ENCODE results near the gene CTDNEP1. TPM values are rescaled to one million over a fixed set of nuclear protein-coding genes. Genes with fewer than 3 reads are reported as not detected.
A peak's percentile ranks its signal among the peaks of the same experiment; 100 is the strongest.

Gene CTDNEP1
- total and polyA plus RNA-seq, 2 of the 4 experiments (the other 2 are of a cell fraction): 23.8 to 132 TPM

- ATAC-seq (ENCODE audit: low read depth) (peak; percentile 1; the same call in 1 of the 2 replicates), DNase-seq (no peak)
These were observed 573 bp downstream of the CTDNEP1 start for GRCh38 chr17:7250695-7251627.

More at GRCh38 chr17:7250695-7251627, 573 bp downstream of the CTDNEP1 start:
- Histone ChIP-seq H3K9me1 (ENCODE audit: insufficient read depth, low read length) (peaks cover 10% of the 10 kb centered on the region), H3K4me1 (ENCODE audit: control insufficient read depth, insufficient read depth, low read length) (peaks cover 8% of the 10 kb centered on the region), H3K9me3 (ENCODE audit: control insufficient read depth, insufficient read depth, low read length) (no peaks in the 10 kb centered on the region), H3K18ac (ENCODE audit: low read depth, low read length) (peak overlapping the region; percentile 37; the same call in 1 of the 2 replicates), H2AK5ac (ENCODE audit: low read depth, low read length) (peak overlapping the region; percentile 95), H3K79me1 (ENCODE audit: low read depth in 1 of 2, low read length in 2 of 2) (peaks cover 7 to 51% of the 10 kb centered on the region in 2 experiments; a peak in 3 of 4 replicates), H3K4me2 (ENCODE audit: low read depth, low read length) (peak overlapping the region; percentile 99), H3K27me3 (ENCODE audit: control insufficient read depth, insufficient read depth, low read length) (no peaks in the 10 kb centered on the region), H3K36me3 (ENCODE audit: control insufficient read depth, insufficient read depth, low read length) (peaks cover 15% of the 10 kb centered on the region), H4K5ac (ENCODE audit: low read depth, low read length) (peak overlapping the region; percentile 91), H2BK5ac (ENCODE audit: low read depth, low read length, poor library complexity, severe bottlenecking) (peak overlapping the region; percentile 87), H4K20me1 (ENCODE audit: insufficient read depth, low read length) (peaks cover 9% of the 10 kb centered on the region; the same call in 1 of the 2 replicates), H2AFZ (replicated peaks; ENCODE audit: low read length, poor library complexity) (peak overlapping the region; percentile 71), H4K91ac (ENCODE audit: insufficient read depth, low read depth, low read length) (peak overlapping the region; percentile 93), H2BK120ac (ENCODE audit: low read depth, low read length) (peak overlapping the region; percentile 60), H3K23ac (ENCODE audit: low read depth, low read length) (peak overlapping the region; percentile 93), H3K27ac (ENCODE audit: insufficient read depth, low read length) (peak overlapping the region; percentile 93), H3K14ac (replicated peaks; ENCODE audit: low read depth, low read length) (peak overlapping the region; percentile 91), H3K56ac (ENCODE audit: extremely low read depth, insufficient read depth, low read length) (peak overlapping the region; percentile 50), H2BK20ac (ENCODE audit: low read depth, low read length) (no peak overlapping the region), H2AK9ac (replicated peaks; ENCODE audit: low read depth, low read length, poor library complexity) (peak overlapping the region; percentile 99), H3K9ac (ENCODE audit: low read depth, low read length) (peak overlapping the region; percentile 88), H3K4ac (ENCODE audit: low read depth, low read length) (peak overlapping the region; percentile 96), H2BK15ac (ENCODE audit: low read depth, low read length) (no peak overlapping the region), H4K8ac (ENCODE audit: low read depth in 2 of 2, low read length in 2 of 2) (peak overlapping the region; percentile 89 to 94; a peak in 3 of 4 replicates), H3K4me3 (ENCODE audit: insufficient read depth, low read depth, low read length) (peak overlapping the region; percentile 62)
- dilution Hi-C loops (cut with HindIII; ENCODE audit: low sequenced_read_pairs, unreplicated experiment) (no loop called here), in situ Hi-C loops (cut with MboI; ENCODE audit: low sequenced_read_pairs) (no loop called here), intact Hi-C loops (cut with micrococcal nuclease) (no loop called here)
- ChIA-PET POLR2A (ENCODE audit: unreplicated experiment) (interaction anchor here (0.6 kb wide), 1 partner anchor 9 kb away, joined by 4 read pairs; the partner anchor contains the start of gene GABARAP), CTCF (no interaction called here)
- TF ChIP-seq MXI1 (IDR thresholded peaks at IDR 0.05; ENCODE audit: borderline replicate concordance, low read depth, low read length) (peak; percentile 54; the same call in 1 of the 2 replicates), RFX5 (IDR thresholded peaks at IDR 0.05; ENCODE audit: low read depth, low read length) (no peak)
- BruUV-seq (replicated peaks): no TSS peak
- WGBS, 2 experiments (ENCODE audit: extremely low coverage in 2 of 2, insufficient read length in 1 of 2): 2% methylated on average over 12 of the region's 55 CpGs; no CpG with 5 or more reads in 1 of the 2 experiments
